Stimulated activated CD8-positive, alpha-beta memory T cell treated with anti-CD3 and anti-CD28 coated beads, Interleukin-4, amount 100 ng/mL, for 4 hours (primary cell): ENCODE data around the gene PRCP.
"Not testable (repeated sequence)": the region's sequence is repeated elsewhere in the genome, so short reads cannot be mapped to it uniquely, and the experiment has no call there.

Source experiments
- DNase-seq, 2 donors: peaks; one replicate each; pipeline ENCODE4 v3.0.0-alpha.2; 2020; ENCODE audit warnings: low read depth in 2 of 2, low spot score in 1 of 2

Gene PRCP

DNA sequence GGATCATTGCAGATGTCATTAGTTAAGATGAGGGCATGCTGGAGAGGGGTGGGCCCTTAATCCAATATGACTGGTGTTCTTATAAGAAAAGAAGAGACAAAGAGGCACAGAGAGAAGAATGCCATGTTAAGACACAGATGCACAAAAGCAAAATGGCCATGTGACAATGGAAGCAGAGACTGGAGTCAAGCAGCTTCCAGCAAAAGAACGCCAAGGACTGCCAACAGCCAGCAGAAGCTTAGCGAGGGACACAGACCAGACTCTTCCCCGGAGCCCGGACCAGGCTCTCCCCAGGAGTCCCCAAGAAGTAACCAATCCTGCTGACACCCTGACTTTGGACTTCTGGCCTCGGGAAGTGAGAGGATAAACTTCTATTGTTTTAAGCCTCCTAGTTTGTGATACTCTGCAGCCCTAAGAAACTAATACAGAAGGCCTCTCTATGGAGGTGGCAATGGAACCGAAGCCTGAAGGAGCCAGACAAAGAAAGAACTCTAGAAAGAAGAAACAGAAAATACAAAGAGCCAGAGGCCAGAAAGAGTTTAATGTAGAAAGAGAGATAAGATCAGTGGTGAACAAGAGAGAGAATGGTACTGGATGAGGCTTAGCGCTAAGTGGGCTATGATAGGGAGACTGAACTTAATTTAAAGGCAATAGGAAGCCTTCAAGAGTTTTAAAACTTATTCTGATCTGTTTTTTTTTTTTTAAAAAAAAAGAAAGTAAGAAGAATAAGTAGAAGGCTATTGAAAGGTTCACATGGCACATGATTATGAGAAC is 27.7 kb downstream of the PRCP start:
- DNase-seq, result no peak

DNA sequence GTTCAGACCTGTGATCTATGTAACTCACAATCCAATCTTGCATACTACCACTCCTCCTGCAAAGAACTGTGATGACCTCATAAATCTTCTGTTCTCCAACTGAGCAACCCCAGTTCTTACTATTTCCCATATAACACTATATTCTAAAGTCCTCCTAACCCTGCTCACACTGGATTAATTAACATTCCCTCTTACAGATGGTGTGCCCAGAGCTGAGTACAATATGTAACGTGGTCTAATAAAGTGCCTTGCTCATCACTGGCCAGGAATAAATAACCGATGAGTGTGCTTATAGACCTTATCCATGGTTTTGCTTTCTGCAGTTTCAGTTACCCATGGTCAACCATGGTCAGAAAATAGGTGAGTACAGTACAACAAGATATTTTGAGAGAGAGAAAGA is 28.6 kb downstream of the PRCP start:
- DNase-seq, result no peak

DNA sequence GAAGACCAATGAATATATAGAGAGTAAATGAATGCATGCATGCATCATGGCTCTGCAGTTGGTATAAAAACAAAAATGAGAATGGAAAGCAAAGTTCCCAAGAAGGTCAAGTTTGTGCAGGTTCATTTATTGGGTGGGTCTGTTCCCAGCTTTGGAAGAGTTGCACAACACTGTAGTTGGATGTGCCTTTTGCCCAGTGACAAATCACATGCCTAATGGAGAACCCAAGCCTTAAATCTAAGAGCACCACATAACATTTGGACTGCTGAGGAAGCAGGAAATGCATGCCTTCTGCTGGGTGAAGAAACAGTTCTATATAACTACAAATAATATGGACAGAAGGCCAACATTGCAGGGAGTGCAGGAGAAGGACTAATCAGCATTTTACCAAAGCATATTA is 30.6 kb downstream of the PRCP start:
- no peak for DNase-seq

DNA sequence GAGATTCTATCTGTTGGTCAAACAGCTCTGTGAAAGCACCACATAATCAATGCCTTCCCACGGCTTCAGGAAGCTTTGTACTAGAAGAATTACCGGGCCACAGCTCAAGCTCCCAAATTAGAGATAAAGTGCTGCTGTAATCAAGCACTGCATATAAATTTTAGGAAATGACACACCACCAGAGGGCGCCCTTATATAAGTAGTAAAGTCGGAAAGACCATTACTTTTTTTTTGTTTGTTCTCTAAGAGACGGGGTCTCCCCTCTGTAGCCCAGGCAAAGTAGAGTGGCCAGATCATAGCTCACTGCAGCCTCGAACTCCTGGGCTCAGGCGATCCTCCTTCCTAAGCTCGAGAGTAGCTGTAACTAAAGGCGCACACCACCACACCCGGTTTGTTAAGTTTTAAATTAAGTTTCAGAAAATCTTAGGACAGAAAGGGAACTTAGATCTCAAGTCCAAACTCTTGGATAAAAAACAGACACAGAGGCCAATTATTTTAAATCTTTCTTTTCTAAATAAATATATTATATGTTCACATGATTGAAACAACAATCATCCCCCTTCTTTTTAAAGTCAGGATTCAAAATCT is 32.6 kb downstream of the PRCP start:
- DNase-seq, result peak; percentile 30 to 62

DNA sequence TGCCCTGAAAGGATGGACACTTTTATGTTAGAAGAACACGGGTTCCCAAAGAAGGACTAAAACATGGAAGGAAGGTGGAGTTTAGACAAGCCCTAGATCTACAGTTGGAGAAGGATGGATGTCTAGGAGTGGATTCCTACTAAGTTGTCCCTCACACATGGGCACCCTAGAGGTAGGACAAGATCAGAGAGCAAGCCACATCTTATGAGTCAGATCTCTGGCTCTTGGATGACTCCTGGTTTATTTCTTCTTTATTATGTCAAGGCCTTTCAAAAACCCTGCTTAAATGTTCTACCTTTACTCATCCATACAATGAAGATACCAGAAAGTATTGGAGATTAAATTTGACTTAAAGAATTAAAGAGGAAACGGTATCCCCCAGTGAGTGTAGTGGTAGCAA is 34.4 kb downstream of the PRCP start:
- no peak for DNase-seq

DNA sequence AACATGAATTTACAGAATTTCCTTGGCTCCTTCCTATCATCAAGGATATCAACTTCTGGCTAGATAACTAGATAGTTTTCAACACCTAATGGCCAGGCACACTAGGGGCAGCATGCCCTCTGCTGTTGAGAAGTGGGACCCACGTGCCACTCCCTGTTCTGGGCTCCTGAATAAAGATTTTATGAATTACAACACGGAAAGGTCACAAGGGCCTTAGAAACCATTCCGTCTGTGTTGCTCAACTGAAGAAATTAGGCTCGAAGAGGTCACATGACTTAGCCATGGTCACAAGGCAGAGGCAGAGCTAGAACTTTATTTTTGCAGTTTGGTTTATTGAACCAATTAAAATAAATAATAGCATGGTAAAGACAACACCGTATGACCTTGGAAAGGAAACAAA is 36.0 kb downstream of the PRCP start:
- no peak for DNase-seq

DNA sequence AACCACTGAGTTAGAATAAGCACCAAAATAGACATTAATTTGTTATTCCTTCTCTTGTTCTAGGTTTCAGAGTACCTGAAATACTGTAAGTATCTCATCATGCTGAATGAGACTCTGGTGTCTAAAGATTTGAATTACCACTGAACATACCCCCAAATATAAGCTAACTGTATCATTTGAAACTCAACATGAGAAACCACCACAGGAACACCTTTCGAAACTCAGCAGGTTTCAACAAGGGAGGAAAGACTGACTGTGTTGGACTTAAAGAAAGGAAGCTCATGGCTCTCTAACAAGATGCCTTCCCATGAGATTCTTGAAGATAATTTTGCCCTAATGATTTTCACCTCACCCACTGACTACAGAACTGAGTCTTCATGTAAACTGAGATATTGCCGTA is 37.0 kb downstream of the PRCP start:
- no peak for DNase-seq

DNA sequence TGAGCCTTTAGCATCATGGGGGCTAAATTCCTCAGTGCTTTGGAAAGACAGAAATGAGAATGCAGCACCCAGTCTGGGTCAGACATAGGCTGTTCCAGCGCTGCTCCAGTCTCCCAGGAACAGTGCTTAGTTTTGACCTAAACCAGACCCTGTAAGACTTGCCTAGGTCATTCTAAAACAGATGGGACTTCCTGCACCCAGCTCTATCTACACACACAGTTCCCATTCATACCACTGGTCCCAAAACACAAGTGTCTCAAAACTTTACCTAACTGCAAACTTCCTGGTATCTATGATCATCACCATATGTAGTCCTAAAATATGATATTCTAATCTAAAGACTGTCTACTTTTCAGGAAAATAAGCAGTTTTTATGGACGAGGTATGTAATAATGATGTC is 37.9 kb downstream of the PRCP start:
- DNase-seq, result no peak

DNA sequence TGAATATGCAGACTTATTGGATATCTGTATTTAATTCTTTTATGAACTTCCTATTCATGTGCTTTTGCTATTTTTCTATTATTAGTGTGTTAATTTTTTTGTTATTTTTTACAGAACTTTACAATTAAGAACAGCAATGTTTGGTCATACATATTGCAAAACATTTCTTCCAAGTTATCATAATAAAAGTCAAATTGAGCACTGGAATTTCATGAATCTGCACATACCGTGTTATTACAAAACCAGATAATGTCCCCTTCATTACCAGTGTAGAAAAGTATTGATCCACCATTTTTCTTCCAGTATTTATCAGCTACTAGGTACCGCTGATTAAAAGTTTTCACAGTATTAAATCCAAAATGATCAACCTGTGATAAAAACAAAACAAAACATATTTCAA is 40.5 kb downstream of the PRCP start:
- DNase-seq, result no peak

DNA sequence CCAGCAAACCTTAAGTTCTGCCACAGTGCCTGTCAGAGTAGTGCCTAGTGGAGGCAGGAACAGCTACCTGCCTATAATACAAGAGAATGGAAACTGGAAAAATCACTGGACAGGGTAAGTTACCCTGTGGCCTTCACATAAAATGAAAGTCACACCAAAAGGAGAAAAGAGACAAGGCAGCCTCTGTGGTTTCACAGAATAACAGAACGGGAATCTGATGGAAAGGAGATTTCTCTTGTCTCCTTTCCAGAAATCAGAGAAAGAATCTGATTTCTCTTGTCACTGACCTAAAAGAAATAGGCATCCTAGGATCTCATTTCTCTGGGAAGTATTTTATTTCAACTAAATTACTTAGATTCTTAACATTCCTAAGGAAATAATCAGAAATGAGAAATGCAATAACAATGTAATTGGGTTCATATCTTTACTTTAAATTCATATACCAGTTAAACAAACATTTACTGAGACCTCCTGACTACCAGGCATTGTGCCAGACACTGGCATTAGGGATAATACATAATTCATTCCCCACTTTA is 41.6 kb downstream of the PRCP start:
- DNase-seq, result no peak

DNA sequence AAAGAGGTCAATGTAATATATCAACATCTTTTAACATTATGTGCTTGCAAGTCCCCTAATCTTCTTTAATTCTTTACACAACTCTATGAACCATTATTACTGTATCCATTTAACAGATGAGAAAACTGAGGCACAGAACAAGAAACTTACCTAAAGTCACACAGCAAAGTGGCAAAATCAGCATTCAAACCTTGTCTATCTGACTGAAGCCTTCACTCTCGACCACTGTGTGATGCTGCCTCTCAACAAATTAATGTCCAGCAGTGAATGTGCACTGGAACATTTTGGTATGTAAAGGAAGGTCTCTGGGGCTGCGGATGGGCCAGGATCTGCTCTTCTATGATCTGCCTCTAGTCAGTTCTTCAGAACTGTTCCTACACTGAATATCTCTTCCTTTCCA is 42.1 kb downstream of the PRCP start:
- no peak for DNase-seq

DNA sequence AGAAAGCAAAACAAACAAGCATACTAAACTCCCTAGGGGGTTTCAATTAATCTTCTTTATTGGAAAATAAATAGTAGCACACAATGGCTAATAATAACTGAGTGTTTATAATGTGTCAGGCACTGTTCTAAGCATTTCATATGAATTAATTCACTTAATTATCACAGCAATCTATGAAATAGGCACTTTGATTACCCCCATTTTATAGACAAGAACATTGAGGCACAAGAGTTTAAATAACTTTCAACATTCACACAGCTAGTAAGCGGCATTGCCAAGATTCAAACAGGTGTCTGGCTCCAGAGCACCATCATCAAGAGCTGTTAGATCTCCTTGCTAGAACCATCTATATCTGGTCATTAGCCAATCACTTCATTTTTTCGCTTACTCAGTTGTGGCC is 43.1 kb downstream of the PRCP start:
- no peak for DNase-seq

DNA sequence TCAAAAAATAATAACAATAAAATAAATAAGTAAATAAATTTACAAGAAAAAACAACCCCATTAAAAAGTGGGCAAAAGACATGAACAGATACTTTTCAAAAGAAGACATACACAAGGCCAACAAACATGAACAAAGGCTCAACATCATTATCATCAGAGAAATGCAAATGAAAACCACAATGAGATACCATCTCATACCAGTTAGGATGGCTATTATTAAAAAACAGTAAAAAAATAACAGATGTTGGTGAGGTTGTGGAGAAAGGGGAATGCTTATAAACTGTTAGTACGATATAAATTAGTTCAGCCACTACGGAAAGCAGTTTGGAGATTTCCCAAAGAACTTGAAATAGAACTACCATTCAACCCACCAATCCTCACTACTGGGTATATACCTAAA is 44.6 kb downstream of the PRCP start:
- DNase-seq, result no peak

DNA sequence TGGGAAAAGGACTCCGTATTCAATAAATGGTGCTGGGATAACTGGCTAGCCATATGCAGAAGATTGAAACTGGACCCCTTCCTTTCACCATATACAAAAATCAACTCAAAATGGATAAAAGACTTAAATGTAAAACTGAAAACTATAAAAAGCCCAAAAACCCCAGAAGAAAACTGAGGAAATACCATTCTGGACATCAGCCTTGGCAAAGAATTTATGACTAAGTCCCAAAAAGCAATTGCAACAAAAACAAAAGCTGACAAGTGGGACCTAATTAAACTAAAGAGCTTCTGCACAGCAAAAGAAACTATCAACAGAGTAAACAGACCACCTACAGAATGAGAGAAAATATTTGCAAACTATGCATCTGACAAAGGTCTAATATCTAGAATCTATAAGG is 45.3 kb downstream of the PRCP start:
- DNase-seq, result not testable (repeated sequence)

DNA sequence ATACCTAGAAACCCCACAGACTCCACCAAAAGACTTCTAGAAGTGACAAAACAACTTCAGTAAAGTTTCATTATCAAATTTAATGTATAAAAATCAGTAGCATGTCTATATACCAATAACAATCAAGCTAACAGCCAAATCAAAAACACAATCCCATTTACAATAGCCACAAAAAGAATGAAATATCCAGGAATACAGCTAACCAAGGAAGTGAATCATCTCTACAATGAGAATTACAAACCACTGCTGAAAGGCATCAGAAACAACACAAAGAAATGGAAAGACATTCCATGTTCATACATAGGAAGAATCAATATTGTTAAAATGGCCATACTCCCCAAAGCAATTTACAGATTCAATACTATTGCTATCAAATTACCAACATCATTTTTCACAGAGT is 46.0 kb downstream of the PRCP start:
- no peak for DNase-seq

DNA sequence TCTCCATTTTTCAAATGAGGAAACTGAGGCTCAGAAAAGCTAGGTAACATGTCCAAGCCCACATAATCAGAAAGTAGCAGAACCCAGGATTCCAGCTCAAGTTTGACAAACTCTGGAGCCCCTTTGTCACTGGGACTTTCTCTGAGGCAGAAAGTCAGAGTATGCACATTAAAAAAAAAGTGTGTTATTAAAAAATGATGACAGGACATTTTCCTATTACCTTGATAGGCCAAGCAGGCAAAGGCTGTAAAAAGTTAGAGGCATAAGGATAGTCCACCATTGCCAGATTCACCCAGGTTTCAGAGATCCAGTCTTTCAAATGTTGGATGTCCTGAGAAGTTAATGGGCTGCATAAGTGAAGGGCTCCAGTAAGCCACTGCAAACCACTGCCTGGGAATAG is 51.4 kb downstream of the PRCP start:
- no peak for DNase-seq

DNA sequence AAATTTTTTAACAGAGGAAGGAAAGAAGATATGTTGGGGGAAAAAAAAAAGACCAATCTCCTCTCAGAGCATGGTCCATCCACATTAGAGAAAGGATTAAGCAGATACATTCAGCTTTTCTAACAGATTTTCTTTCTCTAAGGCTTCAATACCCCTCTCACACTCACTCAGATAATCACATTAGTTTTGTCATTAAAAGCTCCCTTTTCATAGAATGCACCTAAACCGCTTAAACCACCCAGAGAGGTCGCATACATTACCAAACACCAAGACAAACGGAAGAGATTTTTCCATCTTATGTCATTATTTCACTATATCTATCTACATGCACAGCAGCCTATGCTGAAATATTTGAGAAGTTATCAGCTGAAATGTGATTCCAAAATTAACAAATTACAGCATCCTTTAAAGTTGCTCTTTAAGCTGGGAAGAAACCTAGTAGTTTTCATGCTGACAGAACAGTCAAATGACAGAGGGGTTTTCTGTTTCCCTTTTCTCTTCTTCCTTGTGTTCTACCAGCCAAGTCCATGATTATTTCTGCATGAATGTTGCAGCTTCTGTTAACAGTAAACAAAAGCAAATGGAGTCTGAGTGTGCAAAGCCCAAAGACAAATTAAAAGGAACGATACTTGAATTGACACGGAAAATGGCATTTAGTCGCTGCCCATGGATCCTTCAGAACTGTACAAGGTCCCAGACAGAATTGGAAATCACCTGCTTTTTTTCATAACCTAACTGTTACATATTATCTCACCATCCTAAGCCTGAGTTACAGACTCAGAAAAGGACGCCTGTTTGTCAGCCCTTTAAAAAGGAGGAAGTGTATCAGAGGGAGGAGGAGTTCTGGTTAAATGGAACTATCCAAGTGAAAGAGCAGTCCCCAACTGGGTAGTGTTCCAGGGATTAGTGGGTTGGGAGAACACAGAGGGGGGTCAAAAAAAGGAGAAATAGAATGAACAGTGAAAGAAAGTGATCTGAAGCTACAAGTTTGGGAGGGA is 54.6 kb downstream of the PRCP start:
- DNase-seq, result no peak

DNA sequence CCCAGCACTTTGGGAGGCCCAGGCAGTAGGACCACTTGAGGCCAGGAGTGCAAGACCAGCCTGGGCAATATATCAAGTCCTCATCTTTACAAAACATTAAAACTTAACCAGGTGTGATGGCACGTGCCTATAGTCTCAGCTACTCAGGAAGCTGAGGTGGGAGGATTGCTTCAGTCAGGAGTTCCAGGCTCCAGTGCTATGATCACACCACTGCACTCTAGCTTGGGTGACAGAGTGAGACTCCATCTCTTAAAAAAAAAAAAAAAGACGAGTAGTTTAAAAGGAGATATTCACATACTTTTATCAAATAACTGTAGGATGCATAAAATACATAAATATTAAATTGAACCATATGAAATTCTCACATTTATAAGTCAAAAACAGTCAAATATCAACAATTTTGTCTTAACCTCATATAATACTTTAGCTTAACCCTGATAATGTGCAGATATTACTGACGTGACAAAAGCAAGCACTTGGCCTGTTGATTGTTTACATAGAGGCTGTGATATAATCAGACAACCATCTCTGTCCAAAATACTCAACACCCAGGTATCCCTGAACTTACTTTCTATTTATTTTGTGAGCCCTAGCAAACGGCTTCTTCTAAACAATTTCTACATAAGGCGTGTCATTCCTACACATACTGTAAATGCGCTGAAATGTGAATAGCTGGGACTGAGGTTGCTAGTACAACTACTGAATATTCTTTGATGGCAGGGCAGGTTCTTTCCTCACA is 57.0 kb downstream of the PRCP start:
- no peak for DNase-seq

DNA sequence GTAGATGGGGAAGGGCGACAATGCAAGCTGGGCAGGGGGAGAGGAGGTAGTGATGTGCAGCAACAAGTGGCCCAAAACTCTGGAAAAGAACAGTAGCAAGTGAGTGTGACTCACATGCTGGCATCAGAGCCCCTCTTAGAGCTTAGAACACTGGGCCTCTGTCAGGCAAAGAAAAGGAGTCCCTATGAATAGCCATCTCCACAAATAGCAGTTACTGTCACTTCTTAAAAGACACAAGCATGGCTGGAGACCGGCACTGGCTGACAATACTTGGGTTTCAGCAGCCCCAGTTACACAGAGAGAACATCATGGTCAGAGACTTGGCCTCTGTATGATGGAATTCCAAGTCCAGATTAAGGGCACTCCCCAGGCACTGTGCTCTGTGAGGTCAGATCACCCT is 58.2 kb downstream of the PRCP start:
- no peak for DNase-seq

DNA sequence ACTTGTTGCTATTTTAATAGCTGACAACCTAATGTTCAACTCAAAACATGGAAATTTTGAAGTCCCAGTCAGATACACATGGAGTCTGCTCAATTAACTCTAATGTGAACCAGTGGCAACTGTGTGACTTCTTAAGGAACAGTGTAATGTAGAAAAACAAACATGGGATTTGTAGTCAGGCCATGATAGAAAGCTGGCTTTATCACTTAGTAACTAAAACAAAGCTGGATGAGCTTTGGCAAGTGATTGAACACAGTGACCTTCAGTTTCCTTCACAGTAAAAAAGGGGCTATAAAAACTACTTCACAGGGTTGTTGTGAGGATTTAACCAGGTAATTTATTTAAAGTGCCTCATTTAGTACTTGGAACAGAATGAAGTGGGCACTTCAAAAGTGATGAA is 62.6 kb downstream of the PRCP start:
- DNase-seq, result no peak

DNA sequence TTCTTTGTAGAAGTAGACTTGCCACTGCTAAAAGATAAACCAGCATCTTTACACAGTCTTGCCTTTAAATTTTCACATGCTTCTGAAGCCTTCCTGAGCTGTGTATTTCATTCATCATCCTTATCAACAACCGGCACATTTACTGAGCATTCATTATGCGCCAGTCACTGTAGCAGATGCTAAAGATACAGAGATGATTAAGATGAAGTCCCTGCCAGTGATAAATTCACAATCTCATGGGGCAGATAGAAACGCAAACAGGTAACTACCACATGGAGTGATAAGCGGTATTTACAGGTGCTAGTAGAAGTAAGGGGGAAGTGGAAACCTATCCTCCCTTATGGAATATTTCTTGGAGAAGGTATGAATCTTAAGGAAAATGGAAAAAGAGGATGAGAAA is 67.2 kb downstream of the PRCP start:
- no peak for DNase-seq
